AG04450 (cell line): ENCODE data around the gene NHERF1. TPM values are rescaled to one million over a fixed set of nuclear protein-coding genes. Genes with fewer than 3 reads are reported as not detected.

Source experiments
- CTCF ChIA-PET: fragments of 300-600, 350-600 bp; formaldehyde crosslinking; extraction: SDS; loops from one replicate; lab custom pipeline; 2022; ENCODE audit warnings: antibody characterized with exemption, inconsistent platforms; lab: Charles Lee
- POLR2A ChIA-PET: fragments of 350-600 bp; formaldehyde crosslinking; extraction: SDS; loops from one replicate; lab custom pipeline; 2021; ENCODE audit warnings: antibody characterized with exemption, inconsistent platforms; lab: Yijun Ruan, JAX
- DNase-seq: peaks from one replicate; pipeline ENCODE4 v3.0.0-alpha.2; 2011; ENCODE audit warnings: low read depth, low spot score
- H3K27ac ChIP-seq: one replicate; pipeline ENCODE4 v1.5.1; 2012; ENCODE audit warnings: low read depth, low read length, control low read depth
- H3K27me3 ChIP-seq: one replicate; pipeline ENCODE4 v1.6.0; 2012; ENCODE audit warnings: low read length; ENCODE audit not compliant: control insufficient read depth, insufficient read depth
- H3K4me3 ChIP-seq: 2 replicates; pipeline ENCODE4 v1.5.1; 2011; ENCODE audit warnings: mild to moderate bottlenecking, low read depth, low read length, control low read depth
- H3K9me3 ChIP-seq: 2 replicates; pipeline ENCODE4 v1.5.1; 2012; ENCODE audit warnings: low read length; ENCODE audit not compliant: control insufficient read depth, insufficient read depth
- CTCF ChIP-seq: IDR thresholded peaks from 2 replicates; pipeline ENCODE4 v1.5.1; 2011; ENCODE audit warnings: low read depth, low read length, control low read depth, inconsistent platforms
- polyA plus RNA-seq: library from polyadenylated mRNA; depleted of rRNA; stranded (reverse); fragments of >200 nt; gene quantifications from 2 replicates; pipeline ENCODE4 v1.2.3, GENCODE V29; 2011

Gene NHERF1
- polyA plus RNA-seq, 1 experiment = 10.5 TPM

- ChIA-PET POLR2A (no interaction called here), CTCF (interaction anchor here (4.5 kb wide), 1 partner anchor 24 kb away, joined by 75 read pairs; no protein-coding TSS in a partner anchor)
- Histone ChIP-seq H3K27me3 (peaks cover 4% of the 10 kb centered on the region), H3K27ac (no peak overlapping the region), H3K4me3 (peak overlapping the region; percentile 56), H3K9me3 (no peaks in the 10 kb centered on the region; the same call in 1 of the 2 replicates)
- DNase-seq = no peak
- no peak for TF ChIP-seq CTCF
Measured at GRCh38 chr17:74748279-74748528, 224 bp upstream of the NHERF1 start.

DNA sequence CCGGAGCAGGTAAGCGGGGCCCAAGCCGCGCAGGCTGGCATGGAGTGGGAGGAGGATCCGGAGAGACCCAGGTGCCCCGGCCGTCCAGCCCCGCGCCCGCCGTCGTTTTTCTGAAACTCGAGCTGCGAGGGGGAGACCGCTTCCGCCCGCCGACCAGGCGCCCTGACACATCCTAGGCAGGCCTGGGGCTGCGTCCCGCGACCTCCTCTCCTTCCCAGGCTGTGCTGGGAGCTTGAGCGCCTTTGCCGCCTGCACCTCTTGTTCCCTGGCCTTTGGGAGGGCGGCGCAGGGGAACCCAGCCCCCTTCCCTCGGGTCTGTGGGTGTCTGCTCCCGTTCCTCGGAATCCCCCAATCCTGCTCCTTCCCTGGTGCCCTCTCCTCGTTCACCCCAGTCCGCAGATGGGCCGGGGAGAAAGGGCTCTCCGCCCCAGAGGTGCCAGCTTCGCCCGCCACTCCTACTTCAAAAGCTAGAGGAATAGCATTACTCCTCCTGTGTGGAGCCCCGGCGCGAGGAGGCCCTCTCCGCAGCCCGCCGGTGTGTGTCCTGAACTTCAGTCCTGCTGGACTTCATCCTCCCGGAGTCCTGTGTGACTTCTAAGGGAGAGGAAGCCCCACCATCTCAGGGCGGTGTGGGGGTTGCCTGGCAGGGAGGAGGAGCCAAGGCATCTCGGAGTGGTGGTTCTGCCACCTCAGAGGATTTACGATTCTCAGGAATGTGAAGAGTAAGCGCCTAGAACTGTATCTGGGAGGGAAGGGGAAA lies 1.0 kb downstream of the NHERF1 start:
- CTCF ChIA-PET = interaction anchor here (0.7 to 2.0 kb wide), 7 partner anchors 11 to 113 kb away, joined by 3 to 9 read pairs (median 4); no protein-coding TSS in a partner anchor
- peak overlapping the region; percentile 11 for H3K27ac ChIP-seq

DNA sequence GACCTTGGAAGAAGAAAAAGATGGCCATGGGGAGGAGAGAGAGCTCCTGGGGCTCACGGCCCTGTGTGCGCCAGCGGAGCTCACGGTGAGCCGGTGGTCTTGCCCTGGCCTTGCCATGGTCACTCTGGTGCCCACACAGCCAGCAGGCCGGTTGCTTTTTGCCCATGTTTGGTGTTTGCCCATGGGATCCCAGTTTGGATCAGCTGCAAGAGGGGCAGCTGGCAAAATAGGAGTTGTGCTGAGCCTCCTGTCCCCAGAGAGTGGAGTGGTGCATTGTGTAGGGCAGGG lies 1.6 kb downstream of the NHERF1 start:
- Histone ChIP-seq H3K27me3 (peaks cover 4% of the 10 kb centered on the region), H3K27ac (no peak overlapping the region), H3K4me3 (peak overlapping the region; percentile 70), H3K9me3 (no peaks in the 10 kb centered on the region; the same call in 1 of the 2 replicates)
- DNase-seq = no peak
- ChIA-PET CTCF (interaction anchor here (0.8 to 2.0 kb wide), 5 partner anchors 10 to 113 kb away, joined by 4 to 9 read pairs (median 4); no protein-coding TSS in a partner anchor), POLR2A (no interaction called here)
- no peak for TF ChIP-seq CTCF

More for the DNA sequence above, 1.0 kb downstream of the NHERF1 start:
- H3K27me3 ChIP-seq = peaks cover 4% of the 10 kb centered on the region
- no peak for DNase-seq
- no peak for TF ChIP-seq CTCF
- H3K9me3 ChIP-seq = no peaks in the 10 kb centered on the region; the same call in 1 of the 2 replicates
- H3K4me3 ChIP-seq = peak overlapping the region; percentile 70
- POLR2A ChIA-PET = interaction anchor here (0.6 to 1.0 kb wide), 2 partner anchors 11 to 27 kb away, joined by 3 read pairs; partner anchors contain the start of gene NAT9

GRCh38 chr17:74750327-74751069 lies 2.1 kb downstream of the NHERF1 start:
- CTCF ChIA-PET = interaction anchor here (0.8 to 2.0 kb wide), 5 partner anchors 10 to 112 kb away, joined by 4 to 9 read pairs (median 4); no protein-coding TSS in a partner anchor

More at GRCh38 chr17:74750327-74751069, 2.1 kb downstream of the NHERF1 start:
- H3K9me3 ChIP-seq = no peaks in the 10 kb centered on the region; the same call in 1 of the 2 replicates
- no peak for DNase-seq
- TF ChIP-seq CTCF = no peak
- peaks cover 4% of the 10 kb centered on the region for H3K27me3 ChIP-seq
- peak overlapping the region; percentile 70 for H3K4me3 ChIP-seq
- POLR2A ChIA-PET = no interaction called here
- no peak overlapping the region for H3K27ac ChIP-seq
